ENCODE data around the gene VENTX.

- TF ChIP-seq EZH2 (IDR thresholded peaks at IDR 0.05; ENCODE audit: insufficient read depth, poor library complexity, severe bottlenecking): no peak
- TF ChIP-seq EZH2phosphoT487 (IDR thresholded peaks at IDR 0.05; ENCODE audit: insufficient read depth, low read depth): no peak
Measured at GRCh38 chr10:133264461-133264860, 26.8 kb downstream of the VENTX start.

Data from GM23248 (cell line).